ENCODE measurements around the gene ITGB3. TPM values are rescaled to one million over a fixed set of nuclear protein-coding genes. Genes with fewer than 3 reads are reported as not detected.
A peak's percentile ranks its signal among the peaks of the same experiment; 100 is the strongest.

The ITGB3 gene
- total and polyA plus RNA-seq, 9 of the 15 experiments (the other 6 are each of a cell fraction or from before 2014, with no cell fraction given), result 0.08 to 2.6 (median 0.62) TPM; not detected in 1

GRCh38 chr17:47275245-47275984 lies 21.8 kb downstream of the ITGB3 start (continued):
- TF ChIP-seq, protein P1, sequence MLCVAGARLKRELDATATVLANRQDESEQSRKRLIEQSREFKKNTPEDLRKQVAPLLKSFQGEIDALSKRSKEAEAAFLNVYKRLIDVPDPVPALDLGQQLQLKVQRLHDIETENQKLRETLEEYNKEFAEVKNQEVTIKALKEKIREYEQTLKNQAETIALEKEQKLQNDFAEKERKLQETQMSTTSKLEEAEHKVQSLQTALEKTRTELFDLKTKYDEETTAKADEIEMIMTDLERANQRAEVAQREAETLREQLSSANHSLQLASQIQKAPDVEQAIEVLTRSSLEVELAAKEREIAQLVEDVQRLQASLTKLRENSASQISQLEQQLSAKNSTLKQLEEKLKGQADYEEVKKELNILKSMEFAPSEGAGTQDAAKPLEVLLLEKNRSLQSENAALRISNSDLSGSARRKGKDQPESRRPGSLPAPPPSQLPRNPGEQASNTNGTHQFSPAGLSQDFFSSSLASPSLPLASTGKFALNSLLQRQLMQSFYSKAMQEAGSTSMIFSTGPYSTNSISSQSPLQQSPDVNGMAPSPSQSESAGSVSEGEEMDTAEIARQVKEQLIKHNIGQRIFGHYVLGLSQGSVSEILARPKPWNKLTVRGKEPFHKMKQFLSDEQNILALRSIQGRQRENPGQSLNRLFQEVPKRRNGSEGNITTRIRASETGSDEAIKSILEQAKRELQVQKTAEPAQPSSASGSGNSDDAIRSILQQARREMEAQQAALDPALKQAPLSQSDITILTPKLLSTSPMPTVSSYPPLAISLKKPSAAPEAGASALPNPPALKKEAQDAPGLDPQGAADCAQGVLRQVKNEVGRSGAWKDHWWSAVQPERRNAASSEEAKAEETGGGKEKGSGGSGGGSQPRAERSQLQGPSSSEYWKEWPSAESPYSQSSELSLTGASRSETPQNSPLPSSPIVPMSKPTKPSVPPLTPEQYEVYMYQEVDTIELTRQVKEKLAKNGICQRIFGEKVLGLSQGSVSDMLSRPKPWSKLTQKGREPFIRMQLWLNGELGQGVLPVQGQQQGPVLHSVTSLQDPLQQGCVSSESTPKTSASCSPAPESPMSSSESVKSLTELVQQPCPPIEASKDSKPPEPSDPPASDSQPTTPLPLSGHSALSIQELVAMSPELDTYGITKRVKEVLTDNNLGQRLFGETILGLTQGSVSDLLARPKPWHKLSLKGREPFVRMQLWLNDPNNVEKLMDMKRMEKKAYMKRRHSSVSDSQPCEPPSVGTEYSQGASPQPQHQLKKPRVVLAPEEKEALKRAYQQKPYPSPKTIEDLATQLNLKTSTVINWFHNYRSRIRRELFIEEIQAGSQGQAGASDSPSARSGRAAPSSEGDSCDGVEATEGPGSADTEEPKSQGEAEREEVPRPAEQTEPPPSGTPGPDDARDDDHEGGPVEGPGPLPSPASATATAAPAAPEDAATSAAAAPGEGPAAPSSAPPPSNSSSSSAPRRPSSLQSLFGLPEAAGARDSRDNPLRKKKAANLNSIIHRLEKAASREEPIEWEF (CRISPR knock-in tag; IDR thresholded peaks at IDR 0.05), result no peak
- TF ChIP-seq CREB1 (IDR thresholded peaks at IDR 0.05), result no peak
- TF ChIP-seq CREB1 (CRISPR knock-in tag; IDR thresholded peaks at IDR 0.05), result no peak
- no peak for TF ChIP-seq MAFF (IDR thresholded peaks at IDR 0.05; ENCODE audit: low read length)
- TF ChIP-seq FOXJ2 (tag; IDR thresholded peaks at IDR 0.05), result peak; percentile 27; the same call in 1 of the 2 replicates
- TF ChIP-seq, protein P2, sequence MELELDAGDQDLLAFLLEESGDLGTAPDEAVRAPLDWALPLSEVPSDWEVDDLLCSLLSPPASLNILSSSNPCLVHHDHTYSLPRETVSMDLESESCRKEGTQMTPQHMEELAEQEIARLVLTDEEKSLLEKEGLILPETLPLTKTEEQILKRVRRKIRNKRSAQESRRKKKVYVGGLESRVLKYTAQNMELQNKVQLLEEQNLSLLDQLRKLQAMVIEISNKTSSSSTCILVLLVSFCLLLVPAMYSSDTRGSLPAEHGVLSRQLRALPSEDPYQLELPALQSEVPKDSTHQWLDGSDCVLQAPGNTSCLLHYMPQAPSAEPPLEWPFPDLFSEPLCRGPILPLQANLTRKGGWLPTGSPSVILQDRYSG (tag; conservative IDR thresholded peaks at IDR 0.05; ENCODE audit: low read depth), result no peak
- TF ChIP-seq SUPT5H (IDR thresholded peaks at IDR 0.05), result no peak
- TF ChIP-seq EWSR1 (IDR thresholded peaks at IDR 0.05; ENCODE audit: borderline replicate concordance, low read depth, partially characterized antibody), result no peak
- peak; percentile 79 for TF ChIP-seq C11orf30 (IDR thresholded peaks at IDR 0.05; ENCODE audit: low read depth)
- no peak; the same call in 1 of the 2 replicates for TF ChIP-seq XRCC5 (IDR thresholded peaks at IDR 0.05; ENCODE audit: low read depth, low read length)
- no peak for TF ChIP-seq STAG1 (CRISPR knock-in tag; IDR thresholded peaks at IDR 0.05; ENCODE audit: borderline replicate concordance)
- 0 out of 2 replicates have a peak, but pooled peaks have one; percentile 10 for TF ChIP-seq TAL1 (IDR thresholded peaks at IDR 0.05)
- TF ChIP-seq USF1 (CRISPR knock-in tag; IDR thresholded peaks at IDR 0.05), result 0 out of 2 replicates have a peak, but pooled peaks have one; percentile 21
- no peak for TF ChIP-seq ZNF695 (CRISPR knock-in tag; IDR thresholded peaks at IDR 0.05)
- TF ChIP-seq, protein P3, sequence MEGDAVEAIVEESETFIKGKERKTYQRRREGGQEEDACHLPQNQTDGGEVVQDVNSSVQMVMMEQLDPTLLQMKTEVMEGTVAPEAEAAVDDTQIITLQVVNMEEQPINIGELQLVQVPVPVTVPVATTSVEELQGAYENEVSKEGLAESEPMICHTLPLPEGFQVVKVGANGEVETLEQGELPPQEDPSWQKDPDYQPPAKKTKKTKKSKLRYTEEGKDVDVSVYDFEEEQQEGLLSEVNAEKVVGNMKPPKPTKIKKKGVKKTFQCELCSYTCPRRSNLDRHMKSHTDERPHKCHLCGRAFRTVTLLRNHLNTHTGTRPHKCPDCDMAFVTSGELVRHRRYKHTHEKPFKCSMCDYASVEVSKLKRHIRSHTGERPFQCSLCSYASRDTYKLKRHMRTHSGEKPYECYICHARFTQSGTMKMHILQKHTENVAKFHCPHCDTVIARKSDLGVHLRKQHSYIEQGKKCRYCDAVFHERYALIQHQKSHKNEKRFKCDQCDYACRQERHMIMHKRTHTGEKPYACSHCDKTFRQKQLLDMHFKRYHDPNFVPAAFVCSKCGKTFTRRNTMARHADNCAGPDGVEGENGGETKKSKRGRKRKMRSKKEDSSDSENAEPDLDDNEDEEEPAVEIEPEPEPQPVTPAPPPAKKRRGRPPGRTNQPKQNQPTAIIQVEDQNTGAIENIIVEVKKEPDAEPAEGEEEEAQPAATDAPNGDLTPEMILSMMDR (IDR thresholded peaks at IDR 0.05 in 2 of 3, conservative IDR thresholded peaks at IDR 0.05 in 1 of 3; ENCODE audit: insufficient read depth in 2 of 3, low read depth in 1 of 3, low read length in 3 of 3), result peak in 2 of 3 experiments; percentile 17 to 19; a peak in 1 of 6 replicates
- TF ChIP-seq SRSF3 (IDR thresholded peaks at IDR 0.05; ENCODE audit: insufficient read depth, low read length), result no peak
- peak in 1 of 2 experiments; percentile 27; a peak in 1 of 4 replicates for TF ChIP-seq TBL1XR1 (IDR thresholded peaks at IDR 0.05; ENCODE audit: low read length in 2 of 2)
- TF ChIP-seq CCNT2 (IDR thresholded peaks at IDR 0.05; ENCODE audit: borderline replicate concordance, extremely low read depth, insufficient read length, low read depth, low read length), result no peak
- TF ChIP-seq MAFK (IDR thresholded peaks at IDR 0.05; ENCODE audit: low read length), result 0 out of 2 replicates have a peak, but pooled peaks have one; percentile 28
